ENCODE data around the gene WDR59.

WDR59 gene

GRCh38 chr16:74931445-74931844, 53.5 kb downstream of the WDR59 start:
- Histone ChIP-seq H3K27ac (ENCODE audit: extremely low read depth, low read depth, low read length) (no peak overlapping the region), H3K36me3 (ENCODE audit: control insufficient read depth in 2 of 2, insufficient read depth in 1 of 2, low read length in 2 of 2) (peaks cover 18 to 36% of the 10 kb centered on the region in 2 experiments; a peak in 2 of 3 replicates), H3K4me1 (ENCODE audit: control insufficient read depth, insufficient read depth, low read length) (no peaks in the 10 kb centered on the region), H3K4me3 (ENCODE audit: low read depth, low read length) (no peak overlapping the region), H3K9me3 (ENCODE audit: control insufficient read depth, insufficient read depth, low read depth, low read length) (no peaks in the 10 kb centered on the region)
- ChIA-PET CTCF (interaction anchor here (0.7 to 1.2 kb wide), 2 partner anchors 69 to 249 kb away, joined by 5 to 8 read pairs; no protein-coding TSS in a partner anchor), POLR2A (interaction anchor here (0.6 kb wide), 1 partner anchor 166 kb away, joined by 4 read pairs; no protein-coding TSS in a partner anchor)
- TF ChIP-seq ZNF580 (tag by site-specific recombination; IDR thresholded peaks at IDR 0.05) = no peak
- TF ChIP-seq ZNF513 (tag by site-specific recombination; IDR thresholded peaks at IDR 0.05) = no peak
- TF ChIP-seq SCRT2 (tag by site-specific recombination; IDR thresholded peaks at IDR 0.05) = peak; percentile 43; the same call in 1 of the 2 replicates
- TF ChIP-seq TRIM28 (IDR thresholded peaks at IDR 0.05; ENCODE audit: borderline replicate concordance, low read length) = no peak
- no peak for TF ChIP-seq ZNF23 (tag by site-specific recombination; IDR thresholded peaks at IDR 0.05; ENCODE audit: borderline replicate concordance)
- no peak for TF ChIP-seq HOXA7 (CRISPR knock-in tag; IDR thresholded peaks at IDR 0.05; ENCODE audit: borderline replicate concordance)
- TF ChIP-seq ZNF266 (tag by site-specific recombination; IDR thresholded peaks at IDR 0.05; ENCODE audit: low read depth) = no peak
- no peak for TF ChIP-seq ZNF776 (tag by site-specific recombination; IDR thresholded peaks at IDR 0.05; ENCODE audit: borderline replicate concordance)
- TF ChIP-seq ZBTB48 (tag by site-specific recombination; IDR thresholded peaks at IDR 0.05) = no peak

GRCh38 chr16:74929636-74930035, 55.3 kb downstream of the WDR59 start:
- TF ChIP-seq KLF10 (tag by site-specific recombination; IDR thresholded peaks at IDR 0.05) (no peak), ZNF704 (tag by site-specific recombination; IDR thresholded peaks at IDR 0.05) (no peak), ZBTB8A (tag by site-specific recombination; IDR thresholded peaks at IDR 0.05) (no peak), ZBTB7A (tag by site-specific recombination; IDR thresholded peaks at IDR 0.05; ENCODE audit: low read depth) (no peak), ZNF146 (tag by site-specific recombination; IDR thresholded peaks at IDR 0.05) (peak; percentile 88), ZNF571 (tag by site-specific recombination; IDR thresholded peaks at IDR 0.05) (no peak), MZF1 (tag by site-specific recombination; IDR thresholded peaks at IDR 0.05; ENCODE audit: borderline replicate concordance) (peak; percentile 25; the same call in 1 of the 2 replicates), ZNF140 (tag by site-specific recombination; IDR thresholded peaks at IDR 0.05) (no peak), ZNF600 (tag by site-specific recombination; IDR thresholded peaks at IDR 0.05) (no peak), ZNF623 (tag by site-specific recombination; IDR thresholded peaks at IDR 0.05) (no peak)
- POLR2A ChIA-PET = no interaction called here
- CTCF ChIA-PET = no interaction called here

GRCh38 chr16:74926805-74927204, 58.1 kb downstream of the WDR59 start:
- TF ChIP-seq OVOL3 (tag by site-specific recombination; IDR thresholded peaks at IDR 0.05) = no peak
- TF ChIP-seq ZSCAN5A (tag by site-specific recombination; IDR thresholded peaks at IDR 0.05) = no peak
- no peak for TF ChIP-seq ZNF677 (tag by site-specific recombination; IDR thresholded peaks at IDR 0.05)
- TF ChIP-seq KLF7 (tag by site-specific recombination; IDR thresholded peaks at IDR 0.05; ENCODE audit: borderline replicate concordance) = no peak
- ChIA-PET CTCF (no interaction called here), POLR2A (no interaction called here)
- Histone ChIP-seq H3K9me3 (ENCODE audit: control insufficient read depth, insufficient read depth, low read depth, low read length) (no peaks in the 10 kb centered on the region), H3K36me3 (ENCODE audit: control insufficient read depth in 2 of 2, insufficient read depth in 1 of 2, low read length in 2 of 2) (peaks cover 19 to 43% of the 10 kb centered on the region in 2 experiments), H3K27ac (ENCODE audit: extremely low read depth, low read depth, low read length) (no peak overlapping the region), H3K4me1 (ENCODE audit: control insufficient read depth, insufficient read depth, low read length) (no peaks in the 10 kb centered on the region), H3K4me3 (ENCODE audit: low read depth, low read length) (no peak overlapping the region)

More at GRCh38 chr16:74929636-74930035, 55.3 kb downstream of the WDR59 start:
- Histone ChIP-seq H3K4me3 (ENCODE audit: low read depth, low read length) (no peak overlapping the region), H3K4me1 (ENCODE audit: control insufficient read depth, insufficient read depth, low read length) (no peaks in the 10 kb centered on the region), H3K27ac (ENCODE audit: extremely low read depth, low read depth, low read length) (no peak overlapping the region), H3K36me3 (ENCODE audit: control insufficient read depth in 2 of 2, insufficient read depth in 1 of 2, low read length in 2 of 2) (peaks cover 15 to 31% of the 10 kb centered on the region in 2 experiments; a peak in 2 of 3 replicates), H3K9me3 (ENCODE audit: control insufficient read depth, insufficient read depth, low read depth, low read length) (no peaks in the 10 kb centered on the region)

Measured in HEK293 (cell line).